ENCODE measurements around the gene BAIAP2L1. TPM values are rescaled to one million over a fixed set of nuclear protein-coding genes. Genes with fewer than 3 reads are reported as not detected.
"Not testable (repeated sequence)": the region's sequence is repeated elsewhere in the genome, so short reads cannot be mapped to it uniquely, and the experiment has no call there.

BAIAP2L1 gene
- total RNA-seq, 4 donors from 2014 or later = 17.2 to 28.9 (median 20.7) TPM

DNA sequence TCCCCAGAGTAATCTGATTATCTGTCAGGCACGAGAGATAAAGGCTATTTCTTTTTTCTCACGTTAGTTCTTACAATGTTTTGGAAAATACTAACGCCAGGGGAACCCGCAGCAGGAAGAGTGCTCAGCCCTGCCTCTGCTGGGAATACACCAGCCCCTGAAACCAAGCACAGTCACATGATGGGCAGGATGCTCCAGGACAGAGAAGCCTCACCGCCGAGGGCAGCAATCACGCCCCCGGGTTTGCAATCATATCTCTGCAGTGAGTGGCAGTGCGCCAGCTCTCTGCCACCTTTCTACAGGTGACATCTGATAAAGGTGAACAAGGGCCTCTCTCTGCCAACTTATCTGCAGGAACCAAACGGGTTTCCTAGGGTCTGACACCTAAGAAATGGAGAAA is 79.6 kb downstream of the BAIAP2L1 start:
- TF ChIP-seq POLR2A (IDR thresholded peaks at IDR 0.05) = no peak
- TF ChIP-seq, protein P1, sequence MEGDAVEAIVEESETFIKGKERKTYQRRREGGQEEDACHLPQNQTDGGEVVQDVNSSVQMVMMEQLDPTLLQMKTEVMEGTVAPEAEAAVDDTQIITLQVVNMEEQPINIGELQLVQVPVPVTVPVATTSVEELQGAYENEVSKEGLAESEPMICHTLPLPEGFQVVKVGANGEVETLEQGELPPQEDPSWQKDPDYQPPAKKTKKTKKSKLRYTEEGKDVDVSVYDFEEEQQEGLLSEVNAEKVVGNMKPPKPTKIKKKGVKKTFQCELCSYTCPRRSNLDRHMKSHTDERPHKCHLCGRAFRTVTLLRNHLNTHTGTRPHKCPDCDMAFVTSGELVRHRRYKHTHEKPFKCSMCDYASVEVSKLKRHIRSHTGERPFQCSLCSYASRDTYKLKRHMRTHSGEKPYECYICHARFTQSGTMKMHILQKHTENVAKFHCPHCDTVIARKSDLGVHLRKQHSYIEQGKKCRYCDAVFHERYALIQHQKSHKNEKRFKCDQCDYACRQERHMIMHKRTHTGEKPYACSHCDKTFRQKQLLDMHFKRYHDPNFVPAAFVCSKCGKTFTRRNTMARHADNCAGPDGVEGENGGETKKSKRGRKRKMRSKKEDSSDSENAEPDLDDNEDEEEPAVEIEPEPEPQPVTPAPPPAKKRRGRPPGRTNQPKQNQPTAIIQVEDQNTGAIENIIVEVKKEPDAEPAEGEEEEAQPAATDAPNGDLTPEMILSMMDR (IDR thresholded peaks at IDR 0.05) = no peak
- intact Hi-C loops (cut with DNase I; ENCODE audit: low total_unique reads) = no loop called here
- H3K4me3 ChIP-seq (ENCODE audit: low read depth, poor library complexity, severe bottlenecking) = no peak overlapping the region
- no peak for DNase-seq (ENCODE audit: low spot score in 2 of 2)
- WGBS, 2 donors = 55 to 70% methylated on average over 9 to 10 of the region's 10 CpGs

- DNase-seq (ENCODE audit: low spot score in 2 of 2) = no peak
- no peak for TF ChIP-seq POLR2A (IDR thresholded peaks at IDR 0.05)
- TF ChIP-seq, protein P1 (IDR thresholded peaks at IDR 0.05) = no peak
- no peak overlapping the region for H3K4me3 ChIP-seq (ENCODE audit: low read depth, poor library complexity, severe bottlenecking)
- intact Hi-C loops (cut with DNase I; ENCODE audit: low total_unique reads) = no loop called here
- WGBS, 2 donors = 91 to 95% methylated on average over 9 of the region's 9 CpGs
These were observed 81.7 kb downstream of the BAIAP2L1 start for GRCh38 chr7:98319176-98319575.

DNA sequence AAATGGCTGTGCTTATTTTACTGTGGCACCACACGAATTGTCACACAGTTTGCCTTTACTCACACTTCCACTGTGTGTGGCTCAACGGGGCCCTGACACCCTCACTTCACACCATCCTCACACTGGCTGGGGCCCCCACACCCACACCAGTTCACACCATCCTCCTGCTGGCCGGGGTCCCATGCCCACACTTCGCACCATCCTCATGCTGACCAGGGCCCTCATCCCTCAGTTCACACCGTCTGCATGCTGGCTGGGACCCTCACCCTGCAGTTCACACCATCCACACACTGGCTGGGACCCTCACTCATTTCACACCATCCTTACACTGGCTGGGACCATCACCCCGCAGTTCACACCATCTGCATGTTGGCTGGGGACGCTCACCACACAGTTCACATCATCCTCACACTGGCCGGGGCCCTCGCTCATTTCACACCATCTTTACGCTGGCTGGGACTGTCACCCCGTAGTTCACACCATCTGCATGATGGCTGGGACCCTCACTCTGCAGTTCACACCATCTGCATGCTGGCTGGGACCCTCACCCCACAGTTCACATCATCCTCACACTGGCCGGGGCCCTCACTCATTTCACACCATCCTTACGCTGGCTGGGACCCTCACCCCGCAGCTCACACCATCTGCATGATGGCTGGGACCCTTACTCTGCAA is 83.4 kb downstream of the BAIAP2L1 start:
- TF ChIP-seq, protein P1 (IDR thresholded peaks at IDR 0.05) = no peak
- no peak for TF ChIP-seq POLR2A (IDR thresholded peaks at IDR 0.05)
- DNase-seq (ENCODE audit: low spot score in 2 of 2) = no peak
- intact Hi-C loops (cut with DNase I; ENCODE audit: low total_unique reads) = no loop called here
- no peak overlapping the region for H3K4me3 ChIP-seq (ENCODE audit: low read depth, poor library complexity, severe bottlenecking)
- 96% methylated on average over 14 of the region's 14 CpGs for WGBS, 2 donors

DNA sequence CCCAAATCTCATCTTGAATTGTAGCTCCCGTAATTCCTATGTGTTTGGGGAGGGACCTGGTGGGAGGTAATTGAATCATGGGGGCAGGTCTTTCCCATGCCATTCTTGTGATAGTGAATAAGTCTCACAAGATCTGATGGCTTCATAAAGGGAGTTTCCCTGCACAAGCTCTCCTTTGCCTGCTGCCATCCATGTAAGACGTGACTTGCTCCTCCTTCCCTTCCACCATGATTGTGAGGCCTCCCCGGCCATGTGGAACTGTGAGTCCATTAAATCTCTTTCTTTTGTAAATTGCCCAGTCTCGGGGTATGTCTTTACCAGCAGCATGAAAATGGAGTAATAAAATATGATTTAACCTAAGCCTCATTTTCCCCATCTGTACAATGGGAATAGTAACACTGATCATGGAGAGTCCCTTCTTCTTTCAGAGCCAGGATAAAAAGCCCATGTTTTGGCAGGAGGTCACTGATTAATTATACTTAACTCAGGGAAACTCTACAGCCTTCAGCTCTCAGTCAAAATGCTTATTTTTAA is 84.8 kb downstream of the BAIAP2L1 start:
- intact Hi-C loops (cut with DNase I; ENCODE audit: low total_unique reads); H3K4me3 ChIP-seq (ENCODE audit: low read depth, poor library complexity, severe bottlenecking); DNase-seq (ENCODE audit: low spot score in 2 of 2): not testable (repeated sequence)
- 91 to 95% methylated on average over 4 of the region's 4 CpGs for WGBS, 2 donors

- intact Hi-C loops (cut with DNase I; ENCODE audit: low total_unique reads) = no loop called here
- no peak for TF ChIP-seq POLR2A (IDR thresholded peaks at IDR 0.05)
- TF ChIP-seq, protein P1 (IDR thresholded peaks at IDR 0.05) = no peak
- no peak for DNase-seq (ENCODE audit: low spot score in 2 of 2)
- H3K4me3 ChIP-seq (ENCODE audit: low read depth, poor library complexity, severe bottlenecking) = no peak overlapping the region
- 76 to 80% methylated on average over 13 of the region's 13 CpGs for WGBS, 2 donors
These were observed 85.4 kb downstream of the BAIAP2L1 start for GRCh38 chr7:98315318-98315993.

DNA sequence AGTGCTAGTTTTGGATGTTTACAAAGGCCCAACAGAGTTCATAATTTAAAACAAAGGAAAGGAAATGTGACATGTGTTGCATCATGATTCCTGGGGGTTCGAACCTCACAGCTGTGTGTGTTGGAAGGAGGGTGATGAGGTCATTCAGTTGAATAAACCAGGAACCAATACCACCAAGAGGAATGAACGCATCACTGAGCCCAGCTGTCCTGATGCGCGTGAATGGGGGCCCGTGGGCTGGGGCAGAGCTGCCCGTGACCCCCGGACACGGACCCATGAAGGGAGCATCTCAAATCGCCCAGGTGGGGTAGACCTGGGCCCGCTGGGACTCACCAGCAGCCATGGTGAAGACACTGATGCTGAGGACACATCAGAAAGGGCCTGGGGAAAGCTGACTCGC is 86.4 kb downstream of the BAIAP2L1 start:
- intact Hi-C loops (cut with DNase I; ENCODE audit: low total_unique reads) = no loop called here
- WGBS, 2 donors = 89 to 91% methylated on average over 11 of the region's 11 CpGs
- no peak overlapping the region for H3K4me3 ChIP-seq (ENCODE audit: low read depth, poor library complexity, severe bottlenecking)
- DNase-seq (ENCODE audit: low spot score in 2 of 2) = no peak
- TF ChIP-seq, protein P1 (IDR thresholded peaks at IDR 0.05) = no peak
